ENCODE measurements around the gene GRPEL1. TPM values are rescaled to one million over a fixed set of nuclear protein-coding genes. Genes with fewer than 3 reads are reported as not detected.
A peak's percentile ranks its signal among the peaks of the same experiment; 100 is the strongest.
"Not testable (repeated sequence)": the region's sequence is repeated elsewhere in the genome, so short reads cannot be mapped to it uniquely, and the experiment has no call there.

The GRPEL1 gene
- total RNA-seq, 1 experiment from 2014 or later, result 30.7 TPM

- DNase-seq; H3K36me3 ChIP-seq (replicated peaks; ENCODE audit: control insufficient read depth, insufficient read depth, low read length); H3K4me3 ChIP-seq (ENCODE audit: insufficient read depth, low read depth, low read length); H3K27me3 ChIP-seq (ENCODE audit: control insufficient read depth, insufficient read depth, low read length): not testable (repeated sequence)
Measured at GRCh38 chr4:7079483-7079882, 11.6 kb upstream of the GRPEL1 start.

- H3K36me3 ChIP-seq (replicated peaks; ENCODE audit: control insufficient read depth, insufficient read depth, low read length), result no peaks in the 10 kb centered on the region
- no peak for DNase-seq
- no peaks in the 10 kb centered on the region for H3K27me3 ChIP-seq (ENCODE audit: control insufficient read depth, insufficient read depth, low read length)
- H3K4me3 ChIP-seq (ENCODE audit: insufficient read depth, low read depth, low read length), result no peak overlapping the region
Measured at GRCh38 chr4:7078025-7078424, 10.2 kb upstream of the GRPEL1 start.

- no peak for DNase-seq
- Histone ChIP-seq H3K27me3 (ENCODE audit: control insufficient read depth, insufficient read depth, low read length) (no peaks in the 10 kb centered on the region), H3K4me3 (ENCODE audit: insufficient read depth, low read depth, low read length) (no peak overlapping the region), H3K36me3 (replicated peaks; ENCODE audit: control insufficient read depth, insufficient read depth, low read length) (no peaks in the 10 kb centered on the region)
Measured at GRCh38 chr4:7077371-7077770, 9.5 kb upstream of the GRPEL1 start.

- H3K27me3 ChIP-seq (ENCODE audit: control insufficient read depth, insufficient read depth, low read length), result no peaks in the 10 kb centered on the region
- H3K36me3 ChIP-seq (replicated peaks; ENCODE audit: control insufficient read depth, insufficient read depth, low read length), result no peaks in the 10 kb centered on the region
- DNase-seq, result no peak
- H3K4me3 ChIP-seq (ENCODE audit: insufficient read depth, low read depth, low read length), result no peak overlapping the region
Measured at GRCh38 chr4:7076696-7077082, 8.8 kb upstream of the GRPEL1 start.

- Histone ChIP-seq H3K27me3 (ENCODE audit: control insufficient read depth, insufficient read depth, low read length) (peaks cover 3% of the 10 kb centered on the region), H3K4me3 (ENCODE audit: insufficient read depth, low read depth, low read length) (no peak overlapping the region)
- DNase-seq, result peak; percentile 49
Measured at GRCh38 chr4:7075962-7076695, 8.3 kb upstream of the GRPEL1 start.

GRCh38 chr4:7074426-7074825 lies 6.6 kb upstream of the GRPEL1 start:
- DNase-seq, result no peak
- no peak overlapping the region for H3K4me3 ChIP-seq (ENCODE audit: insufficient read depth, low read depth, low read length)
- H3K36me3 ChIP-seq (replicated peaks; ENCODE audit: control insufficient read depth, insufficient read depth, low read length), result no peaks in the 10 kb centered on the region
- peaks cover 5% of the 10 kb centered on the region for H3K27me3 ChIP-seq (ENCODE audit: control insufficient read depth, insufficient read depth, low read length)

More at GRCh38 chr4:7075962-7076695, 8.3 kb upstream of the GRPEL1 start:
- no peaks in the 10 kb centered on the region for H3K36me3 ChIP-seq (replicated peaks; ENCODE audit: control insufficient read depth, insufficient read depth, low read length)

GRCh38 chr4:7073526-7074390 lies 5.9 kb upstream of the GRPEL1 start:
- DNase-seq, result peak; percentile 92
- Histone ChIP-seq H3K4me3 (ENCODE audit: insufficient read depth, low read depth, low read length) (no peak overlapping the region), H3K27me3 (ENCODE audit: control insufficient read depth, insufficient read depth, low read length) (peaks cover 10% of the 10 kb centered on the region)

GRCh38 chr4:7073059-7073458 lies 5.2 kb upstream of the GRPEL1 start:
- Histone ChIP-seq H3K27me3 (ENCODE audit: control insufficient read depth, insufficient read depth, low read length) (peaks cover 12% of the 10 kb centered on the region), H3K36me3 (replicated peaks; ENCODE audit: control insufficient read depth, insufficient read depth, low read length) (no peaks in the 10 kb centered on the region), H3K4me3 (ENCODE audit: insufficient read depth, low read depth, low read length) (no peak overlapping the region)
- DNase-seq, result no peak

More at GRCh38 chr4:7073526-7074390, 5.9 kb upstream of the GRPEL1 start:
- no peaks in the 10 kb centered on the region for H3K36me3 ChIP-seq (replicated peaks; ENCODE audit: control insufficient read depth, insufficient read depth, low read length)

- Histone ChIP-seq H3K36me3 (replicated peaks; ENCODE audit: control insufficient read depth, insufficient read depth, low read length) (no peaks in the 10 kb centered on the region), H3K4me3 (ENCODE audit: insufficient read depth, low read depth, low read length) (no peak overlapping the region), H3K27me3 (ENCODE audit: control insufficient read depth, insufficient read depth, low read length) (peaks cover 12% of the 10 kb centered on the region)
- peak; percentile 86 for DNase-seq
Measured at GRCh38 chr4:7070729-7071511, 3.1 kb upstream of the GRPEL1 start.

- Histone ChIP-seq H3K4me3 (ENCODE audit: insufficient read depth, low read depth, low read length) (peak overlapping the region; percentile 75), H3K36me3 (replicated peaks; ENCODE audit: control insufficient read depth, insufficient read depth, low read length) (peaks cover 8% of the 10 kb centered on the region), H3K27me3 (ENCODE audit: control insufficient read depth, insufficient read depth, low read length) (peaks cover 12% of the 10 kb centered on the region)
- DNase-seq, result peak; percentile 80
Measured at GRCh38 chr4:7068883-7069282, 1.0 kb upstream of the GRPEL1 start.

GRCh38 chr4:7068279-7068842 lies 497 bp upstream of the GRPEL1 start:
- DNase-seq, result no peak
- H3K36me3 ChIP-seq (replicated peaks; ENCODE audit: control insufficient read depth, insufficient read depth, low read length), result peaks cover 13% of the 10 kb centered on the region
- peak overlapping the region; percentile 75 for H3K4me3 ChIP-seq (ENCODE audit: insufficient read depth, low read depth, low read length)
- H3K27me3 ChIP-seq (ENCODE audit: control insufficient read depth, insufficient read depth, low read length), result peaks cover 12% of the 10 kb centered on the region

- H3K27me3 ChIP-seq (ENCODE audit: control insufficient read depth, insufficient read depth, low read length), result peaks cover 12% of the 10 kb centered on the region
- H3K4me3 ChIP-seq (ENCODE audit: insufficient read depth, low read depth, low read length), result peak overlapping the region; percentile 96
- DNase-seq, result no peak
- H3K36me3 ChIP-seq (replicated peaks; ENCODE audit: control insufficient read depth, insufficient read depth, low read length), result peaks cover 17% of the 10 kb centered on the region
Measured at GRCh38 chr4:7067126-7067451, 775 bp downstream of the GRPEL1 start.

GRCh38 chr4:7066493-7066892 lies 1.4 kb downstream of the GRPEL1 start:
- DNase-seq, result no peak
- Histone ChIP-seq H3K4me3 (ENCODE audit: insufficient read depth, low read depth, low read length) (no peak overlapping the region), H3K27me3 (ENCODE audit: control insufficient read depth, insufficient read depth, low read length) (peaks cover 11% of the 10 kb centered on the region), H3K36me3 (replicated peaks; ENCODE audit: control insufficient read depth, insufficient read depth, low read length) (peaks cover 22% of the 10 kb centered on the region)

GRCh38 chr4:7066006-7066405 lies 1.9 kb downstream of the GRPEL1 start:
- DNase-seq, result no peak
- H3K4me3 ChIP-seq (ENCODE audit: insufficient read depth, low read depth, low read length), result no peak overlapping the region

More at GRCh38 chr4:7066006-7066405, 1.9 kb downstream of the GRPEL1 start:
- peaks cover 9% of the 10 kb centered on the region for H3K27me3 ChIP-seq (ENCODE audit: control insufficient read depth, insufficient read depth, low read length)
- peaks cover 26% of the 10 kb centered on the region for H3K36me3 ChIP-seq (replicated peaks; ENCODE audit: control insufficient read depth, insufficient read depth, low read length)

Data from H7 (cell line).